Inferior parietal cortex (tissue), 1 donor: ENCODE measurements around the gene INPP5E.
"Not testable (repeated sequence)": the region's sequence is repeated elsewhere in the genome, so short reads cannot be mapped to it uniquely, and the experiment has no call there.

Source experiments
- DNase-seq: peaks from one replicate; pipeline ENCODE4 v3.0.0-alpha.2; 2016; ENCODE audit errors: extremely low spot score

INPP5E gene

DNA sequence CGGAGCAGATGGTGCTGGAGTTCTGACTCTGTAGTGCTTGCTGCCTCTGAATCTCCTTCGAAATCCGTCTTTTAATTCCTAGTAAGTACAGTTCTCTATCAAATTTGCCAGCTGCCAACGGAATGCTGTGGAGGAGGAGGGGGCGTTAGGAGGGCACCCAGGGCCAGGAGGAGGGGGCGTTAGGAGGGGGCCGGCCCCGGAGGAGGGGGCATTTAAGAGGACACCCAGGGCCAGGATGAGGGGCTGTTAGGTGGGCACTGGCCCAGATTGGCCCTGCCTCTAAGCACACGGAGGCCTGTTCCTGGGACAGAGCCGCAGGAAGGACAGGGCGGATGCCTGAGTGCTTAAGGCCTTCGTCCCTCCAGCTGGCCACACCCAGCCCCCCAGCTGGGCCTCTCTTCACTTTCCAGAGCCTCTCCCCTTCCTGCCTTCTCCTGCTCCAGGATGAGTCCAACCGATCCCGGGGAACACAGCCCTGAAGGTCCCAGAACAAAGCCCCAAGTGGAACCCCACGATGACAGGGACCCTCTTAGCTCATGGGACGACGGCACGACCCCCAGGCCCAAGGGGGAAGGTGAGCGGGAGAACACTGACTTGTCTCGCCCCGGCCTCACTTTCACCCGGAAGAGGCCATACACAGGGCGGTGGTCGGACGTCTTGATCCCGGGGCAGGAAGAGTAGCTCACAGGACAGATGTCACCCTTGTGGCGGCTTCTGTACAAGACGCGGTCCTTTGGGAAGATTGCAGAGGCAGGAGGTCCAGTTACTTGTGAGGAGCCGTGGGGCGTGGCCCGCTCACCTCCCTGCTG, 9.8 kb downstream of the INPP5E start:
- DNase-seq: no peak

DNA sequence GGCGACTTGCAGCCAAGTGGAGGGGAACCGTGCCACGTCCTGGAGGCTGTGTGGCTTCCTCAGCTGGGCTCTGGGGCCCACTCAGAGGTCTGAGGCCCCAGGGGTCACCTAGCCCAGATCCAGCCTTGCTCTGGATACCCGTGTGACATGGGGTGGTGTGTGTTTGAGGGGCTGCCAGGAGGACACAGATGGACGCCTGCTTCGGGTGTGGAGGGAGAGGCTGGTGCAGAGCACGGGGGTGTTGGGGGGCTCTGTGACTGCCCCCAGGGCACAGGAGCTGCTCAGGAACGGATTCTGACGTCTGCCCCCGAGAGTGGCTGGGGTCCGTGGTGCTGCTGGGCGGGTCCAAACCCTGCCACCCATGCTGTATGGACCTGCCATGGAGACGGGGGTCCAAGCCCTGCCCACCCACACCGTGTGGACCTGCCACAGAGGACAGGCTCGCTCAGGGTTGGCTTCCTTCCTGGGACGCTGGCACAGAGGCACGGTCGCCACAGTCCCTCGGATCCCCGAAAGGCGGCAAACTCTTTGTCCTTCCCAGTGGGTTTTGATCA, 10.5 kb downstream of the INPP5E start:
- no peak for DNase-seq

DNA sequence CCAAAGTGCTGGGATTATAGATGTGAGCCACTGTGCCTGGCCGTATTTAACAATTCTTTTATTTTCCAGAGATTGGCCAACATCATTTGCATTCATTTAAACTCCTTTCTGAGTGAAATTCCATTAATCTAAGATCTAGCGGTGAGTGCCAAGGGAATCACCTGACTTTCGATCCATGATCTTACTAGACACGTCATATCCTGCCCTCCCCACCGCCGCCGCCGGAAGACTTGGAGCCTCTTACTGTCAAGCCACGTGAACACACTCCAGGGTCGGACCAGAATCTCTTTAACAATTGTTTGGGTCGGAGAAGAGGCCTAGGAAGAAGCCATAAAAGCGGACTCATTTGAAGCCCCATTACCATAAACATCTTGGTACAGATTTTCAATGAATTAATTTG, 12.9 kb downstream of the INPP5E start:
- no peak for DNase-seq

GRCh38 chr9:136425367-136425766, 14.3 kb downstream of the INPP5E start:
- not testable (repeated sequence) for DNase-seq

DNA sequence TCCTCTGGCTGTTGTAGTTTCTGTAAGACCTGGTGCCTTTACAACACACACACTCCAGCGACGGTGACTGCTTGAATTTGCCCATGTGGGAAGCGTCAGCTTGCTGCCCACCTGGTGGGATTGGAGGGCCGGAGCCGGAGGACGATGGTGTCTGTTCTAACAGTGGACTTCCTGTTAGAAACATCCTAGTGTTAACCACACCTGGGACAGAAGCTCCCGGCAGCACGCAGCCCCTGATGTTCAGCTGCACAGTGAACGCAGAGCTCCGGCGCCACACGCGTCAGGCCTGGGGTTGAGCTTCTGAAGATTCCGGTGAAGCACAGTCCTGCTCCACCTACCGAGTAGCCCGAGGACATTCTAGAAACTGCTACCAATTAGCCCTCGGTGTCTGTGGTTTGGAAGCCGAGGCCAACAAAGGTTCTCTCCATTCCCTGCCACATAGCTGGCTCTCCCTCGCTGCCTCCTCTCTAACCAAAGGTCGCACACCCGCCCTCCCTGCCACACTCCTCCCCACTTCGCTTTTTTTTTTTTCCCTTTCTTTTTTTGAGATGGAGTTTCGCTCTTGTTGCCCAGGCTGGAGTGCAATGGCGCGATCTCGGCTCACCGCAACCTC, 14.8 kb downstream of the INPP5E start:
- no peak for DNase-seq

GRCh38 chr9:136423432-136424146, 16.1 kb downstream of the INPP5E start:
- no peak for DNase-seq

GRCh38 chr9:136422876-136423275, 16.8 kb downstream of the INPP5E start:
- DNase-seq: no peak

GRCh38 chr9:136421791-136422190, 17.9 kb downstream of the INPP5E start:
- no peak for DNase-seq

DNA sequence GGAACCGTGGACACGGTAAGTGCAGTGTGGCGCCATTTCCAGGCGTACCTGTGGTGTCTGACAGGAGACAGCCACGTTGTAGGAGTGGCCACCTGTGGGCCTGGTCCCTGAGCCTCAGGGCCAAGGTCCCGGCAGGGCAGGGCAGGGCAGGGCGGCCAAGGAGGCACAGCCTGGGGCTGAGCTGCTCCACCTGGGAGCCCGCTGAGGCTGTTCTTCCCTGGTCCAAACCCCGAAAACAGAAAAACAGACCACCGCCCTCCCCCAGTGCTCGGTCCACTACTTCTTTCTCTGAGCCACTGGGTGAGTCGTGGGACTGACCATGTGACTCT, 20.6 kb downstream of the INPP5E start:
- no peak for DNase-seq

DNA sequence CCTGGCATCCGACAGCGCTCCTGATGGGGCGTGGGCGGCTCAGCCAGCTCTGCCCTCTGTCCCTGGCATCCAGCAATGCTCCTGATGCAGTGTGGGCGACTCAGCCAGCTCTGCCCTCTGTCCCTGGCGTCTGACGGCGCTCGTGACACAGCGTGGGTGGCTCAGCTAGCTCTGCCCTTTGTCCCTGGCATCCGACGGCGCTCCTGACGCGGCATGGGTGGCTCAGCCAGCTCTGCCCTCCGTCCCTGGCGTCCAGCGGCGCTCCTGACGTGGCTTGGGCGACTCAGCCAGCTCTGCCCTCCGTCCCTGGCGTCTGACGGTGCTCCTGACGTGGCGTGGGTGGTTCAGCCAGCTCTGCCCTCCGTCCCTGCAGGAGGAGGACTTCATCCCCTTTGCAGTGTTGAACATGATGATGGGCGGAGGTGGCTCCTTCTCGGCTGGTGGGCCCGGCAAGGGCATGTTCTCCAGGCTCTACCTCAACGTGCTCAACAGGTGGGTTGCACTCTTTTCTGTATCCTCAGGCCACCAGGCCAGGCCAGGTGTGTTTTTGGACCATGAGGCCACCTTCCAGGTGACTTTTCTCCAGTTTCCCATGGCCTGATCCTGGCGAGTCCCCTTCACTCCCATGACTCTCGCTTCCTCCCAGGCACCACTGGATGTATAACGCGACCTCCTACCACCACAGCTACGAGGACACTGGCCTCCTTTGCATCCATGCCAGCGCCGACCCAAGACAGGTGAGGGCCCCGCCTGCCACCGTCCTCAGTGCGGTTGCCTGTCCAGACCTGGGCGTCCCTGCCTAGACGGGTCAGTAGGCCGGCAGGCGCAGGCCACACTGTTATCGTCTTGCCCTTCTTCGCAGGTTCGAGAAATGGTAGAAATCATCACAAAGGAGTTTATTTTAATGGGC, 21.2 kb downstream of the INPP5E start:
- no peak for DNase-seq

GRCh38 chr9:136416914-136417313, 22.7 kb downstream of the INPP5E start:
- no peak for DNase-seq

GRCh38 chr9:136416427-136416826, 23.2 kb downstream of the INPP5E start:
- DNase-seq: no peak

DNA sequence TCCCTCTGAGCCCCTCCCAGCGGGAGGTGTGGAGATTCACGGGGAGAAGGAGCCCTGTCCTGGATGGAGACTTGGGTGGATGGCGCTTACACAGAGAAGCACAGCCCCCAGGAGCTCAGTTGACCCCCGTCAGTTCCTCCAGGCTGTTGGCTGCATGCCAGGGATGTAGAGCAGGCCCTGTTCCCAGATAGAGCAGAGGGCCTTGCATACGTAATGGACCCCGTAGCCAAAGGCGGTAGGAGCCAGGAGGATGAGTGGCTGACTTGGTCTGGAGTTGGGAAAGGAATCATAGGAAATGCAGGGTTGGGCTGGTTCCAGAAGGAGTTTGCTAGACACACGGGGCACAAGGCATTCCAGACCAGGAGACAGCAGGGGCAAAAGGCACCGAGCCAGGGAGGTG, 26.7 kb downstream of the INPP5E start:
- no peak for DNase-seq

DNA sequence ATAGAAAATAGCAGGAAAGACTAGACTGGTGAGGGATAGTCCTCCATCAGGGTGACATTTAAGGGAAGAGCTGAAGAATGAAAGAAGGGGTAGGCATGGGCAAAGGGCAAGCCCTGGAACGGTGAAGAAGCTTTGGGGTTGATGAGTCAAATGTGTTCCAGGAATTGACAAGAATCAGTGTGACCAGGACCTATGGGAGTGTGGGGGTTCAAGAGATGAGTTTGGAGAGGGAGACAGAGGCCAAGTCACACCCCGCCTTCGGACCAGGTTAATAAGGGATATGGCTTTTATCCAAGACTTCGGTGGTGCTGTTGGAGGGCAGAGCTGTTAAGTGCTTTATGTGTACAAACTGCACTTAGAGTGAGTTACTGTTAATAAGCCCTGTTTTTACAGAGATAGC, 28.3 kb downstream of the INPP5E start:
- DNase-seq: no peak

GRCh38 chr9:136410500-136411287, 29.0 kb downstream of the INPP5E start, which contains the start of the genes ENTR1 and PMPCA:
ENTR1 (minus strand) TSS chr9:136410614; CDS start chr9:136410397, 217 bp downstream.
PMPCA (plus strand) TSS chr9:136410658; CDS start chr9:136410669, 11 bp downstream.
- peak; percentile 96 for DNase-seq

- no peak for DNase-seq
Measured at GRCh38 chr9:136409557-136410455, 29.8 kb downstream of the INPP5E start.

GRCh38 chr9:136407911-136408310, 31.7 kb downstream of the INPP5E start:
- no peak for DNase-seq

DNA sequence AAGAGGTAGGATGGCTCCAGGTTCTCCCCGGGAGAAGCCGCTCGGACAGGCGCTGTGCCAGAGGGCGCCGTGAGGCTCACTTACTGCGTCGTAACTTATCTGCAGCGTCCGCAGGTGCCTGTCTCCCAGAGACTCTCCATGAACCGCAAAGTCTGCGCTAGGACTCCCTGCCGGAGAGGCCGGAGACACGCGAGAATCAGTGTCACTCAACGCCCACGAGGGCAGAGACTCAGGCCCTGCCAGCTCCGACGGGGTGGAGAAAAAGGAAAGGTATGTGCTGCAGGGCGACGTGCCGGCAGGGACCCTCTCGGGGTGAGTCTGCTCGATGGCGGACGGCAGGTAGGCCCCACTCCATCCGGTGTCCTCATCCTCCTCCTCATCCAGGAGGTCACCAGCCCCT, 32.6 kb downstream of the INPP5E start:
- DNase-seq: not testable (repeated sequence)

- DNase-seq: not testable (repeated sequence)
Measured at GRCh38 chr9:136405904-136406303, 33.7 kb downstream of the INPP5E start.
